ENCODE measurements around the gene OR11G2.
"Not testable (repeated sequence)": the region's sequence is repeated elsewhere in the genome, so short reads cannot be mapped to it uniquely, and the experiment has no call there.

OR11G2 gene

GRCh38 chr14:20209595-20209994 is 18.9 kb downstream of the OR11G2 start:
- H4K91ac ChIP-seq (ENCODE audit: low read length) = no peak overlapping the region
- H3K4me3 ChIP-seq (ENCODE audit: insufficient read depth in 1 of 2, low read depth in 1 of 2, low read length in 2 of 2) = no peak overlapping the region
- H3K27me3 ChIP-seq (ENCODE audit: control insufficient read depth in 1 of 2, insufficient read depth in 1 of 2, low read length in 2 of 2) = no peaks in the 10 kb centered on the region
- H3K4ac ChIP-seq (ENCODE audit: low read depth in 1 of 2, low read length in 2 of 2) = no peak overlapping the region
- no peaks in the 10 kb centered on the region for H3K36me3 ChIP-seq (ENCODE audit: control insufficient read depth in 1 of 2, insufficient read depth in 2 of 2, low read depth in 1 of 2, low read length in 2 of 2)
- 91% methylated on average over 2 of the region's 2 CpGs for WGBS
- no peak overlapping the region for H3K14ac ChIP-seq (ENCODE audit: low read length in 2 of 2)
- H2BK15ac ChIP-seq (ENCODE audit: low read depth, poor library complexity, severe bottlenecking) = no peak overlapping the region
- H2AFZ ChIP-seq (ENCODE audit: low read depth, low read length) = no peak overlapping the region
- no peak overlapping the region for H3K9ac ChIP-seq (ENCODE audit: low read length)
- H2BK120ac ChIP-seq (ENCODE audit: low read depth, low read length) = no peak overlapping the region
- H3K4me2 ChIP-seq (ENCODE audit: low read length, poor library complexity, severe bottlenecking) = no peak overlapping the region
- no peak overlapping the region for H2BK12ac ChIP-seq (ENCODE audit: low read length in 2 of 2)
- H3K18ac ChIP-seq (ENCODE audit: low read depth in 1 of 2, low read length in 2 of 2) = no peak overlapping the region
- no peak overlapping the region for H3K23ac ChIP-seq (ENCODE audit: low read length in 2 of 2)
- no peak overlapping the region for H4K8ac ChIP-seq (ENCODE audit: low read length)
- no peaks in the 10 kb centered on the region for H3K9me3 ChIP-seq (ENCODE audit: control insufficient read depth, low read length)
- no peak overlapping the region for H2BK5ac ChIP-seq (ENCODE audit: low read depth, low read length, poor library complexity, severe bottlenecking)
- H3K79me1 ChIP-seq (replicated peaks; ENCODE audit: low read length, poor library complexity, severe bottlenecking) = no peaks in the 10 kb centered on the region
- no peak overlapping the region for H3K27ac ChIP-seq (ENCODE audit: low read length, poor library complexity, severe bottlenecking)
- DNase-seq = no peak
- H2AK5ac ChIP-seq (ENCODE audit: low read length, severe bottlenecking) = no peak overlapping the region
- H3K4me1 ChIP-seq (ENCODE audit: control insufficient read depth, insufficient read depth, low read depth, low read length) = no peaks in the 10 kb centered on the region

- WGBS = 100% methylated on average over 12 of the region's 28 CpGs
- not testable (repeated sequence) for H3K27me3 ChIP-seq (ENCODE audit: control insufficient read depth in 1 of 2, insufficient read depth in 1 of 2, low read length in 2 of 2); H4K91ac ChIP-seq (ENCODE audit: low read length)
These were observed 21.7 kb downstream of the OR11G2 start for GRCh38 chr14:20212406-20212805.

GRCh38 chr14:20215196-20215595 is 24.5 kb downstream of the OR11G2 start:
- Histone ChIP-seq H3K23ac (ENCODE audit: low read length in 2 of 2) (no peak overlapping the region), H4K8ac (ENCODE audit: low read length) (no peak overlapping the region), H3K4me2 (ENCODE audit: low read length, poor library complexity, severe bottlenecking) (no peak overlapping the region), H2AK5ac (ENCODE audit: low read length, severe bottlenecking) (no peak overlapping the region), H3K4me1 (ENCODE audit: control insufficient read depth, insufficient read depth, low read depth, low read length) (no peaks in the 10 kb centered on the region), H3K27ac (ENCODE audit: low read length, poor library complexity, severe bottlenecking) (no peak overlapping the region), H2BK12ac (ENCODE audit: low read length in 2 of 2) (no peak overlapping the region), H2AFZ (ENCODE audit: low read depth, low read length) (no peak overlapping the region), H3K79me1 (replicated peaks; ENCODE audit: low read length, poor library complexity, severe bottlenecking) (no peaks in the 10 kb centered on the region), H3K9me3 (ENCODE audit: control insufficient read depth, low read length) (no peaks in the 10 kb centered on the region), H3K4me3 (ENCODE audit: insufficient read depth in 1 of 2, low read depth in 1 of 2, low read length in 2 of 2) (no peak overlapping the region), H2BK5ac (ENCODE audit: low read depth, low read length, poor library complexity, severe bottlenecking) (no peak overlapping the region), H2BK15ac (ENCODE audit: low read depth, poor library complexity, severe bottlenecking) (no peak overlapping the region), H2BK120ac (ENCODE audit: low read depth, low read length) (no peak overlapping the region), H3K14ac (ENCODE audit: low read length in 2 of 2) (no peak overlapping the region), H3K27me3 (ENCODE audit: control insufficient read depth in 1 of 2, insufficient read depth in 1 of 2, low read length in 2 of 2) (no peaks in the 10 kb centered on the region), H4K91ac (ENCODE audit: low read length) (no peak overlapping the region), H3K4ac (ENCODE audit: low read depth in 1 of 2, low read length in 2 of 2) (no peak overlapping the region), H3K18ac (ENCODE audit: low read depth in 1 of 2, low read length in 2 of 2) (no peak overlapping the region), H3K9ac (ENCODE audit: low read length) (no peak overlapping the region), H3K36me3 (ENCODE audit: control insufficient read depth in 1 of 2, insufficient read depth in 2 of 2, low read depth in 1 of 2, low read length in 2 of 2) (no peaks in the 10 kb centered on the region)
- no CpG with 5 or more reads among the region's 2 CpGs for WGBS
- DNase-seq = no peak

More at GRCh38 chr14:20212406-20212805, 21.7 kb downstream of the OR11G2 start:
- H3K4ac ChIP-seq (ENCODE audit: low read depth in 1 of 2, low read length in 2 of 2); H3K23ac ChIP-seq (ENCODE audit: low read length in 2 of 2); H2BK15ac ChIP-seq (ENCODE audit: low read depth, poor library complexity, severe bottlenecking); H3K4me2 ChIP-seq (ENCODE audit: low read length, poor library complexity, severe bottlenecking); H2BK5ac ChIP-seq (ENCODE audit: low read depth, low read length, poor library complexity, severe bottlenecking); H3K14ac ChIP-seq (ENCODE audit: low read length in 2 of 2); DNase-seq; H2BK120ac ChIP-seq (ENCODE audit: low read depth, low read length); H2AFZ ChIP-seq (ENCODE audit: low read depth, low read length); H3K27ac ChIP-seq (ENCODE audit: low read length, poor library complexity, severe bottlenecking); H3K79me1 ChIP-seq (replicated peaks; ENCODE audit: low read length, poor library complexity, severe bottlenecking); H2BK12ac ChIP-seq (ENCODE audit: low read length in 2 of 2); H3K18ac ChIP-seq (ENCODE audit: low read depth in 1 of 2, low read length in 2 of 2); H4K8ac ChIP-seq (ENCODE audit: low read length); H3K9me3 ChIP-seq (ENCODE audit: control insufficient read depth, low read length); H3K4me1 ChIP-seq (ENCODE audit: control insufficient read depth, insufficient read depth, low read depth, low read length); H3K36me3 ChIP-seq (ENCODE audit: control insufficient read depth in 1 of 2, insufficient read depth in 2 of 2, low read depth in 1 of 2, low read length in 2 of 2); H3K4me3 ChIP-seq (ENCODE audit: insufficient read depth in 1 of 2, low read depth in 1 of 2, low read length in 2 of 2); H2AK5ac ChIP-seq (ENCODE audit: low read length, severe bottlenecking); H3K9ac ChIP-seq (ENCODE audit: low read length): not testable (repeated sequence)

- H2BK5ac ChIP-seq (ENCODE audit: low read depth, low read length, poor library complexity, severe bottlenecking) = no peak overlapping the region
- peaks cover 4% of the 10 kb centered on the region for H3K9me3 ChIP-seq (ENCODE audit: control insufficient read depth, low read length)
- H3K14ac ChIP-seq (ENCODE audit: low read length in 2 of 2) = no peak overlapping the region
- 33% methylated on average over 4 of the region's 4 CpGs for WGBS
- no peak overlapping the region for H3K23ac ChIP-seq (ENCODE audit: low read length in 2 of 2)
- H3K36me3 ChIP-seq (ENCODE audit: control insufficient read depth in 1 of 2, insufficient read depth in 2 of 2, low read depth in 1 of 2, low read length in 2 of 2) = no peaks in the 10 kb centered on the region
- no peak overlapping the region for H2BK15ac ChIP-seq (ENCODE audit: low read depth, poor library complexity, severe bottlenecking)
- no peak overlapping the region for H3K4me2 ChIP-seq (ENCODE audit: low read length, poor library complexity, severe bottlenecking)
- H2BK120ac ChIP-seq (ENCODE audit: low read depth, low read length) = no peak overlapping the region
- no peak overlapping the region for H3K9ac ChIP-seq (ENCODE audit: low read length)
- H3K18ac ChIP-seq (ENCODE audit: low read depth in 1 of 2, low read length in 2 of 2) = no peak overlapping the region
- DNase-seq = no peak
- H4K91ac ChIP-seq (ENCODE audit: low read length) = no peak overlapping the region
- no peak overlapping the region for H2BK12ac ChIP-seq (ENCODE audit: low read length in 2 of 2)
- no peak overlapping the region for H3K4me3 ChIP-seq (ENCODE audit: insufficient read depth in 1 of 2, low read depth in 1 of 2, low read length in 2 of 2)
- no peak overlapping the region for H2AK5ac ChIP-seq (ENCODE audit: low read length, severe bottlenecking)
- H3K27ac ChIP-seq (ENCODE audit: low read length, poor library complexity, severe bottlenecking) = no peak overlapping the region
- no peak overlapping the region for H3K4ac ChIP-seq (ENCODE audit: low read depth in 1 of 2, low read length in 2 of 2)
- no peak overlapping the region for H2AFZ ChIP-seq (ENCODE audit: low read depth, low read length)
- no peak overlapping the region for H4K8ac ChIP-seq (ENCODE audit: low read length)
- H3K79me1 ChIP-seq (replicated peaks; ENCODE audit: low read length, poor library complexity, severe bottlenecking) = no peaks in the 10 kb centered on the region
- H3K27me3 ChIP-seq (ENCODE audit: control insufficient read depth in 1 of 2, insufficient read depth in 1 of 2, low read length in 2 of 2) = no peaks in the 10 kb centered on the region
- H3K4me1 ChIP-seq (ENCODE audit: control insufficient read depth, insufficient read depth, low read depth, low read length) = no peaks in the 10 kb centered on the region
These were observed 28.3 kb downstream of the OR11G2 start for GRCh38 chr14:20219033-20219432.
